H9 (cell line): ENCODE measurements around the gene GABRB2. TPM values are rescaled to one million over a fixed set of nuclear protein-coding genes. Genes with fewer than 3 reads are reported as not detected.

ENCODE experiments used
- DNase-seq: peaks from one replicate; pipeline ENCODE4 v3.0.0-alpha.2; 2017
- H2AFZ ChIP-seq: one replicate; pipeline ENCODE4 v1.6.1; 2013; ENCODE audit warnings: mild to moderate bottlenecking, low read length, control low read depth, moderate library complexity
- H2AK5ac ChIP-seq: 2 replicates; pipeline ENCODE4 v1.6.1; 2013; ENCODE audit warnings: low read length, control low read depth, mixed read lengths; ENCODE audit not compliant: insufficient read length
- H2BK120ac ChIP-seq: one replicate; pipeline ENCODE4 v1.6.1; 2013; ENCODE audit warnings: low read depth, mild to moderate bottlenecking, low read length, control low read depth, inconsistent platforms; ENCODE audit not compliant: poor library complexity, severe bottlenecking
- H2BK12ac ChIP-seq: 2 replicates; pipeline ENCODE4 v1.6.1; 2013; ENCODE audit warnings: low read length, control low read depth, mixed read lengths, low read depth; ENCODE audit not compliant: insufficient read length
- H2BK15ac ChIP-seq: 2 replicates; pipeline ENCODE4 v1.6.1; 2013; ENCODE audit warnings: low read depth, low read length, control low read depth
- H2BK20ac ChIP-seq: one replicate; pipeline ENCODE4 v1.6.1; 2013; ENCODE audit warnings: low read depth, mild to moderate bottlenecking, low read length, control low read depth, inconsistent platforms; ENCODE audit not compliant: poor library complexity, severe bottlenecking
- H2BK5ac ChIP-seq: 2 replicates; pipeline ENCODE4 v1.6.1; 2013; ENCODE audit warnings: low read length, control low read depth, mixed read lengths; ENCODE audit not compliant: insufficient read length
- H3K14ac ChIP-seq: 2 replicates; pipeline ENCODE4 v1.6.1; 2013; ENCODE audit warnings: low read length, control low read depth; ENCODE audit not compliant: insufficient read depth
- H3K18ac ChIP-seq: 2 replicates; pipeline ENCODE4 v1.6.1; 2013; ENCODE audit warnings: low read depth, mild to moderate bottlenecking, mixed read lengths, low read length, control low read depth; ENCODE audit not compliant: insufficient read length
- H3K23ac ChIP-seq: 2 replicates; pipeline ENCODE4 v1.6.1; 2013; ENCODE audit warnings: low read length, control low read depth, mixed read lengths, low read depth; ENCODE audit not compliant: insufficient read length
- H3K23me2 ChIP-seq: 2 replicates; pipeline ENCODE4 v1.6.1; 2013; ENCODE audit warnings: low read depth, mild to moderate bottlenecking, mixed read lengths, low read length, control low read depth; ENCODE audit not compliant: insufficient read length, poor library complexity, severe bottlenecking
- H3K27ac ChIP-seq: 2 replicates; pipeline ENCODE4 v1.5.1; 2013; ENCODE audit warnings: low read length, control low read depth, mixed read lengths, low read depth; ENCODE audit not compliant: insufficient read length
- H3K27me3 ChIP-seq: 2 replicates; pipeline ENCODE4 v1.6.1; 2013; ENCODE audit warnings: low read length, control low read depth, inconsistent platforms; ENCODE audit not compliant: insufficient read depth
- H3K4ac ChIP-seq: 2 replicates; pipeline ENCODE4 v1.6.1; 2013; ENCODE audit warnings: low read depth, mild to moderate bottlenecking, control low read depth, inconsistent platforms, low read length, moderate library complexity
- H3K4me1 ChIP-seq: 2 replicates; pipeline ENCODE4 v1.6.1; 2013; ENCODE audit warnings: low read length, control low read depth, inconsistent platforms; ENCODE audit not compliant: insufficient read depth
- H3K4me2 ChIP-seq: 2 replicates; pipeline ENCODE4 v1.6.1; 2013; ENCODE audit warnings: low read length, control low read depth, mixed read lengths; ENCODE audit not compliant: insufficient read length, insufficient read depth
- H3K56ac ChIP-seq: 2 replicates; pipeline ENCODE4 v1.6.1; 2013; ENCODE audit warnings: low read depth, mild to moderate bottlenecking, mixed read lengths, low read length, control low read depth; ENCODE audit not compliant: insufficient read length
- H3K79me1 ChIP-seq: 2 replicates; pipeline ENCODE4 v1.6.1; 2013; ENCODE audit warnings: low read depth, mild to moderate bottlenecking, moderate library complexity, low read length, control low read depth, inconsistent platforms; ENCODE audit not compliant: insufficient read depth, poor library complexity, severe bottlenecking
- H3K79me2 ChIP-seq: 2 replicates; pipeline ENCODE4 v1.6.1; 2013; ENCODE audit warnings: low read length, control low read depth, inconsistent platforms; ENCODE audit not compliant: insufficient read depth
- H3K9ac ChIP-seq: 2 replicates; pipeline ENCODE4 v1.6.1; 2013; ENCODE audit warnings: low read length, control low read depth, mixed read lengths; ENCODE audit not compliant: insufficient read length; ENCODE audit errors: extremely low read depth
- H3K9me3 ChIP-seq: one replicate; pipeline ENCODE4 v1.6.1; 2013; ENCODE audit warnings: low read depth, low read length, inconsistent platforms; ENCODE audit not compliant: control insufficient read depth
- H3T11ph ChIP-seq: one replicate; pipeline ENCODE4 v1.6.1; 2013; ENCODE audit warnings: mild to moderate bottlenecking, low read length, control low read depth, inconsistent platforms
- H4K20me1 ChIP-seq: one replicate; pipeline ENCODE4 v1.6.1; 2013; ENCODE audit not compliant: control insufficient read depth, insufficient read length, insufficient read depth
- H4K5ac ChIP-seq: 2 replicates; pipeline ENCODE4 v1.6.1; 2013; ENCODE audit warnings: low read depth, mild to moderate bottlenecking, mixed read lengths, low read length, control low read depth; ENCODE audit not compliant: insufficient read length
- H4K8ac ChIP-seq: replicated peaks from 2 replicates; pipeline ENCODE4 v1.6.1; 2013; ENCODE audit warnings: low read length, control low read depth, mixed read lengths, low read depth; ENCODE audit not compliant: insufficient read length
- H4K91ac ChIP-seq: 2 replicates; pipeline ENCODE4 v1.6.1; 2013; ENCODE audit warnings: low read depth, mild to moderate bottlenecking, moderate library complexity, mixed read lengths, low read length, control low read depth; ENCODE audit not compliant: insufficient read length
- H3K27ac Mint-ChIP-seq, 3 experiments: 2 replicates in 2 of 3; 3 replicates in 1 of 3; pipeline ENCODE4 v1.8.0; 2020 to 2021; ENCODE audit warnings: mixed read lengths in 3 of 3, mild to moderate bottlenecking in 1 of 3, moderate library complexity in 1 of 3
- H3K27me3 Mint-ChIP-seq: 2 replicates; pipeline ENCODE4 v1.8.0; 2021; ENCODE audit warnings: low read depth, mild to moderate bottlenecking, moderate library complexity, mixed read lengths
- H3K36me3 Mint-ChIP-seq, 3 experiments: 2 replicates in 2 of 3; 3 replicates in 1 of 3; pipeline ENCODE4 v1.8.0; 2020 to 2021; ENCODE audit warnings: low read depth in 3 of 3, mixed read lengths in 3 of 3; ENCODE audit not compliant: insufficient read depth in 1 of 3
- H3K4me1 Mint-ChIP-seq, 2 experiments: 2 replicates each; pipeline ENCODE4 v1.8.0; 2020; ENCODE audit warnings: mixed read lengths in 2 of 2
- H3K4me3 Mint-ChIP-seq, 2 experiments: 2 replicates in 1 of 2; 3 replicates in 1 of 2; pipeline ENCODE4 v1.8.0; 2020 to 2021; ENCODE audit warnings: mild to moderate bottlenecking in 2 of 2, mixed read lengths in 2 of 2, moderate library complexity in 1 of 2
- H3K9me3 Mint-ChIP-seq, 2 experiments: 2 replicates in 1 of 2; 3 replicates in 1 of 2; pipeline ENCODE4 v1.8.0; 2020; ENCODE audit warnings: mild to moderate bottlenecking in 2 of 2, mixed read lengths in 2 of 2, moderate library complexity in 1 of 2
- CTCF ChIP-seq: fragments of 200-600 bp; sonication (generic); conservative IDR thresholded peaks from 3 replicates; pipeline ENCODE4 v1.8.0; 2021; ENCODE audit warnings: antibody characterized with exemption, mild to moderate bottlenecking
- WGBS: extraction: QIAGEN DNeasy Blood & Tissue Kit; methylation state at CpG from one replicate; pipeline ENCODE4 v1.1.7; 2013; ENCODE audit warnings: missing lambda C conversion rate, low lambda C conversion rate, mixed read lengths; ENCODE audit not compliant: insufficient read length; ENCODE audit errors: extremely low coverage; 5-methylcytosine and 5-hydroxymethylcytosine counted together
- total RNA-seq: library from RNA; stranded (reverse); gene quantifications from 2 replicates; pipeline ENCODE4 v1.2.1, GENCODE V29; 2021

The GABRB2 gene
- total RNA-seq, 1 experiment from 2014 or later = 0.20 TPM

GRCh38 chr5:161547406-161547737 is 847 bp upstream of the GABRB2 start:
- Histone ChIP-seq H2BK20ac (no peak overlapping the region), H3K9ac (no peak overlapping the region), H2BK15ac (no peak overlapping the region), H2BK5ac (no peak overlapping the region), H3K4me1 (peaks cover 4% of the 10 kb centered on the region; the same call in 1 of the 2 replicates), H2BK12ac (no peak overlapping the region), H3K56ac (no peak overlapping the region), H4K91ac (no peak overlapping the region), H3K23me2 (peaks cover 17% of the 10 kb centered on the region), H4K8ac (no peak overlapping the region), H3K18ac (no peak overlapping the region), H3K79me1 (no peaks in the 10 kb centered on the region), H3K27ac (no peak overlapping the region), H3K14ac (no peak overlapping the region), H2BK120ac (no peak overlapping the region), H3K79me2 (no peaks in the 10 kb centered on the region), H3K27me3 (peaks cover 35% of the 10 kb centered on the region), H4K5ac (no peak overlapping the region), H3K4ac (no peak overlapping the region), H3K23ac (no peak overlapping the region), H3T11ph (no peak overlapping the region), H2AK5ac (no peak overlapping the region), H3K9me3 (no peaks in the 10 kb centered on the region), H3K4me2 (peak overlapping the region; percentile 75), H4K20me1 (no peaks in the 10 kb centered on the region), H2AFZ (no peak overlapping the region)
- WGBS = no CpG with 5 or more reads among the region's 17 CpGs
- no peak overlapping the region for H3K27ac Mint-ChIP-seq
- H3K36me3 Mint-ChIP-seq = no peaks in the 10 kb centered on the region
- H3K4me3 Mint-ChIP-seq = peak overlapping the region; percentile 67 to 91
- H3K4me1 Mint-ChIP-seq = peaks cover 33 to 36% of the 10 kb centered on the region in 2 experiments
- TF ChIP-seq CTCF = no peak
- no peak for DNase-seq
- peaks cover 97% of the 10 kb centered on the region for H3K27me3 Mint-ChIP-seq
- peaks cover 0 to 3% of the 10 kb centered on the region in 2 experiments; a peak in 1 of 5 replicates for H3K9me3 Mint-ChIP-seq
